Astrocyte of the cerebellum (primary cell): ENCODE measurements around the gene ADAMTS17.

Experiments used
- DNase-seq: peaks from one replicate; pipeline ENCODE4 v3.0.0-alpha.2; 2011; ENCODE audit warnings: low read depth
- H3K4me3 ChIP-seq: 2 replicates; pipeline ENCODE4 v1.5.1; 2011; ENCODE audit warnings: mild to moderate bottlenecking, low read depth, low read length, moderate library complexity
- in situ Hi-C: cut with HindIII; loops from 2 replicates; pipeline ENCODE4 v1.10.0; 2017; ENCODE audit warnings: low sequenced_read_pairs
- TF ChIP-seq, protein P1 (sequence below): IDR thresholded peaks from 2 replicates; pipeline ENCODE4 v1.5.1; 2012; ENCODE audit warnings: low read length, low read depth, moderate library complexity, mild to moderate bottlenecking; ENCODE audit errors: missing control alignments

ADAMTS17 gene

GRCh38 chr15:99925661-99926461 is 415.9 kb downstream of the ADAMTS17 start:
- DNase-seq, result no peak
- peak overlapping the region; percentile 33 for H3K4me3 ChIP-seq
- in situ Hi-C loops, result no loop called here
- TF ChIP-seq, protein P1, sequence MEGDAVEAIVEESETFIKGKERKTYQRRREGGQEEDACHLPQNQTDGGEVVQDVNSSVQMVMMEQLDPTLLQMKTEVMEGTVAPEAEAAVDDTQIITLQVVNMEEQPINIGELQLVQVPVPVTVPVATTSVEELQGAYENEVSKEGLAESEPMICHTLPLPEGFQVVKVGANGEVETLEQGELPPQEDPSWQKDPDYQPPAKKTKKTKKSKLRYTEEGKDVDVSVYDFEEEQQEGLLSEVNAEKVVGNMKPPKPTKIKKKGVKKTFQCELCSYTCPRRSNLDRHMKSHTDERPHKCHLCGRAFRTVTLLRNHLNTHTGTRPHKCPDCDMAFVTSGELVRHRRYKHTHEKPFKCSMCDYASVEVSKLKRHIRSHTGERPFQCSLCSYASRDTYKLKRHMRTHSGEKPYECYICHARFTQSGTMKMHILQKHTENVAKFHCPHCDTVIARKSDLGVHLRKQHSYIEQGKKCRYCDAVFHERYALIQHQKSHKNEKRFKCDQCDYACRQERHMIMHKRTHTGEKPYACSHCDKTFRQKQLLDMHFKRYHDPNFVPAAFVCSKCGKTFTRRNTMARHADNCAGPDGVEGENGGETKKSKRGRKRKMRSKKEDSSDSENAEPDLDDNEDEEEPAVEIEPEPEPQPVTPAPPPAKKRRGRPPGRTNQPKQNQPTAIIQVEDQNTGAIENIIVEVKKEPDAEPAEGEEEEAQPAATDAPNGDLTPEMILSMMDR, result no peak

- no peak for DNase-seq
- in situ Hi-C loops, result no loop called here
- TF ChIP-seq, protein P1, result no peak
- H3K4me3 ChIP-seq, result no peak overlapping the region
Measured at GRCh38 chr15:99923711-99924110, 418.1 kb downstream of the ADAMTS17 start.
